Measurements from ENCODE around the gene CCDC71L. TPM values are rescaled to one million over a fixed set of nuclear protein-coding genes. Genes with fewer than 3 reads are reported as not detected.
"Not testable (repeated sequence)": the region's sequence is repeated elsewhere in the genome, so short reads cannot be mapped to it uniquely, and the experiment has no call there.

CCDC71L gene
- total RNA-seq, 1 donor from 2014 or later, result 33.1 TPM

DNA sequence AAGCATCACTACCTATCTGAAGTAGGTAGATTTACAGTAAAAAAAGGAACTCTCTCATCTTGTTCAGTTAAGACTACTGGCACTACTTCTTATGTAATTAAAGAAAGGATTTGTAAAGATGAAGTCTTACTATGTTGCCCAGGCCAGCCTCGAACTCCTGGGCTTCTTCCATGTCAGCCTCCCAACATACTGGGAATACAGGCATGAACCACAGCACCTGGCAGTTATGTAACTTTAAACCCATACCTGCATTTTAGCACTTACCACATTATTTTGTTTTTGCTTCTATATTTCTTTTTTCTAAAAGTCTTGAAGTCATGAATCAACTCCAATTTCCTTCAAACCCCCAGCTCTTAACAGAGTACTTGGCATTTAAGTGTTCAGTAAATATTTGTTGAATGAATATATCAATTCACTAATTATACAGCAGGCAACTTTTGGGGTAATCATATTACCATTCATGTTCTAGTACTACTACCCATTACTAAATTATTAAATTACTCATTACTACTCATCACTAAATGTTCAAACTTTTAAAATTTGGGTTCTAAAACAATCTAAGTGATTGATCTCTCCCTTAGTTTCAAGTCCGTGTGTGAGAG, 31.6 kb upstream of the CCDC71L start:
- Mint-ChIP-seq H3K36me3 (ENCODE audit: low read depth) (no peaks in the 10 kb centered on the region), H3K4me3 (no peak overlapping the region), H3K27ac (no peak overlapping the region), H3K27me3 (no peaks in the 10 kb centered on the region), H3K4me1 (no peaks in the 10 kb centered on the region), H3K9me3 (peaks cover 3% of the 10 kb centered on the region)
- no peak for ATAC-seq (ENCODE audit: low read depth)
- TF ChIP-seq, protein P1, sequence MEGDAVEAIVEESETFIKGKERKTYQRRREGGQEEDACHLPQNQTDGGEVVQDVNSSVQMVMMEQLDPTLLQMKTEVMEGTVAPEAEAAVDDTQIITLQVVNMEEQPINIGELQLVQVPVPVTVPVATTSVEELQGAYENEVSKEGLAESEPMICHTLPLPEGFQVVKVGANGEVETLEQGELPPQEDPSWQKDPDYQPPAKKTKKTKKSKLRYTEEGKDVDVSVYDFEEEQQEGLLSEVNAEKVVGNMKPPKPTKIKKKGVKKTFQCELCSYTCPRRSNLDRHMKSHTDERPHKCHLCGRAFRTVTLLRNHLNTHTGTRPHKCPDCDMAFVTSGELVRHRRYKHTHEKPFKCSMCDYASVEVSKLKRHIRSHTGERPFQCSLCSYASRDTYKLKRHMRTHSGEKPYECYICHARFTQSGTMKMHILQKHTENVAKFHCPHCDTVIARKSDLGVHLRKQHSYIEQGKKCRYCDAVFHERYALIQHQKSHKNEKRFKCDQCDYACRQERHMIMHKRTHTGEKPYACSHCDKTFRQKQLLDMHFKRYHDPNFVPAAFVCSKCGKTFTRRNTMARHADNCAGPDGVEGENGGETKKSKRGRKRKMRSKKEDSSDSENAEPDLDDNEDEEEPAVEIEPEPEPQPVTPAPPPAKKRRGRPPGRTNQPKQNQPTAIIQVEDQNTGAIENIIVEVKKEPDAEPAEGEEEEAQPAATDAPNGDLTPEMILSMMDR (IDR thresholded peaks at IDR 0.05), result no peak
- intact Hi-C loops (cut with micrococcal nuclease), result no loop called here
- POLR2A ChIA-PET, result interaction anchor here (1.2 kb wide), 1 partner anchor 17 kb away, joined by 3 read pairs; no protein-coding TSS in a partner anchor
- no peak for DNase-seq
- CTCF ChIA-PET, result interaction anchor here (2.2 kb wide), 1 partner anchor 39 kb away, joined by 4 read pairs; no protein-coding TSS in a partner anchor

DNA sequence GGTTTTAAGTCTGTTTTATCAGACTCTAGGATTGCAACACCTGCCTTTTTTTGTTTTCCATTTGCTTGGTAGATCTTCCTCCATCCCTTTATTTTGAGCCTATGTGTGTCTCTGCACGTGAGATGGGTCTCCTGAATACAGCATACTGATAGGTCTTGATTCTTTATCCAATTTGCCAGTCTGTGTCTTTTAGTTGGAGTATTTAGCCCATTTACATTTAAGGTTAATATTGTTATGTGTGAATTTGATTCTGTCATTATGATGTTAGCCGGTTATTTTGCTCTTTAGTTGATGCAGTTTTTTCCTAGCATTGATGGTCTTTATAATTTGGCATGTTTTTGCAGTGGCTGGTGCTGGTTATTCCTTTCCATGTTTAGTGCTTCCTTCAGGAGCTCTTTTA, 27.2 kb upstream of the CCDC71L start:
- H3K27ac Mint-ChIP-seq; H3K27me3 Mint-ChIP-seq; CTCF ChIA-PET; H3K4me1 Mint-ChIP-seq; H3K9me3 Mint-ChIP-seq; H3K36me3 Mint-ChIP-seq (ENCODE audit: low read depth); POLR2A ChIA-PET; H3K4me3 Mint-ChIP-seq; DNase-seq; ATAC-seq (ENCODE audit: low read depth): not testable (repeated sequence)
- intact Hi-C loops (cut with micrococcal nuclease), result loop anchor here (2.0 kb wide), 1 partner anchor 17 kb away; no protein-coding TSS in a partner anchor

DNA sequence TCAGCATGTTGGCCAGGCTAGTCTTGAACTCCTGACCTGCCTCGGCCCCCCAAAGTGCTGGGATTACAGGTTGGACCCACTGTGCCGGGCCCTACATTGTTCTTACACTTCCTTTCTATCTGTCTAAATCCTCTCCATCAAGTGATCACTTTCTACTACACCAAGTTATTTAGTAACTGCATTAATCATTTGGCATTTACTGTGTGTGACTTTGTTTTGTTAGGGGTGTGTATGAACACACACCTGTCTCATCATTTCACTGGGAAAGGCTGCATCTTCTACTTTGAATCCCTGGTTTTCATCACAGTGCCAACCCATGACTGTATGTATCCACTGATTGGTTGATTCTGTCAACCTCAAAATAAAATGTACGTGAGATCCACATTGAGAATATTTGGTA, 23.0 kb upstream of the CCDC71L start:
- H3K36me3 Mint-ChIP-seq (ENCODE audit: low read depth), result no peaks in the 10 kb centered on the region
- no peak for ATAC-seq (ENCODE audit: low read depth)
- no peak overlapping the region for H3K27ac Mint-ChIP-seq
- no peak for DNase-seq
- H3K4me3 Mint-ChIP-seq, result no peak overlapping the region
- CTCF ChIA-PET, result no interaction called here
- POLR2A ChIA-PET, result no interaction called here
- no peaks in the 10 kb centered on the region for H3K27me3 Mint-ChIP-seq
- H3K9me3 Mint-ChIP-seq, result peaks cover 3% of the 10 kb centered on the region
- TF ChIP-seq, protein P1 (IDR thresholded peaks at IDR 0.05), result no peak
- intact Hi-C loops (cut with micrococcal nuclease), result no loop called here
- H3K4me1 Mint-ChIP-seq, result peaks cover 5% of the 10 kb centered on the region

DNA sequence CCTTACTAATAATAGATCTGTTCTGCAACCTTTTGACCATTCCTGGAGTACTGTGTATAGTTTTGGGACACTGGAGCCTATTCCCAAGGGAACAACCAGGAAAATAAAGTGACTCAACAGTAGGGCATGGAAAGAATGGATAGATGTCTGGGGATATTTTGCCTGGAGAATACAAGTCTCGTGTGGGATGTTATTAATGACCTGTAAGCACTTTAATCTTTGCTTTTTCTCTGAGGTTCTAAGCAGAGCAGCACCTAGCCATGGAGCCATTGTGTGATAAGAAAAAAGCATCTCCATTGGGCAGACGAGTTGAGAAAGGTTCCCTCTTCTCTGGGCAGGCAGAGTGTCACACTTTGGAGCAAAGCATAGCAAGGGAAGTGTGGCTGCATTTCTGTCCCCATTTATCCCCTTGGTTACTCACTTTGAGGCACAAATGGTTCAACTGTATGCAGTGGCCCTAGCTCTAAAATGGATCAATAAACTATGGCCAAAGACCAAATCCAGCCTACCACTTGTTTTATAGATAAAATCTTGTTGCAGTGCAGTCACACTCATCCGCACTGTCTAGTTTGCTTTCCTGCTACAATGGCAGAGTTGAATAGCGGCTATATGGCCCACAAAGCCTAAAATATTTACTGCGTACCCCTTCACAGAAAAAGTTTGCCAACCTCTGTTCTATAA, 21.0 kb upstream of the CCDC71L start:
- Mint-ChIP-seq H3K4me1 (peaks cover 5% of the 10 kb centered on the region), H3K27ac (no peak overlapping the region), H3K36me3 (ENCODE audit: low read depth) (no peaks in the 10 kb centered on the region), H3K4me3 (no peak overlapping the region), H3K27me3 (no peaks in the 10 kb centered on the region), H3K9me3 (no peaks in the 10 kb centered on the region)
- ATAC-seq (ENCODE audit: low read depth) (no peak), DNase-seq (no peak)
- ChIA-PET POLR2A (no interaction called here), CTCF (no interaction called here)
- TF ChIP-seq, protein P1 (IDR thresholded peaks at IDR 0.05), result no peak
- intact Hi-C loops (cut with micrococcal nuclease), result loop anchor here (2.0 kb wide), 1 partner anchor 17 kb away; no protein-coding TSS in a partner anchor

DNA sequence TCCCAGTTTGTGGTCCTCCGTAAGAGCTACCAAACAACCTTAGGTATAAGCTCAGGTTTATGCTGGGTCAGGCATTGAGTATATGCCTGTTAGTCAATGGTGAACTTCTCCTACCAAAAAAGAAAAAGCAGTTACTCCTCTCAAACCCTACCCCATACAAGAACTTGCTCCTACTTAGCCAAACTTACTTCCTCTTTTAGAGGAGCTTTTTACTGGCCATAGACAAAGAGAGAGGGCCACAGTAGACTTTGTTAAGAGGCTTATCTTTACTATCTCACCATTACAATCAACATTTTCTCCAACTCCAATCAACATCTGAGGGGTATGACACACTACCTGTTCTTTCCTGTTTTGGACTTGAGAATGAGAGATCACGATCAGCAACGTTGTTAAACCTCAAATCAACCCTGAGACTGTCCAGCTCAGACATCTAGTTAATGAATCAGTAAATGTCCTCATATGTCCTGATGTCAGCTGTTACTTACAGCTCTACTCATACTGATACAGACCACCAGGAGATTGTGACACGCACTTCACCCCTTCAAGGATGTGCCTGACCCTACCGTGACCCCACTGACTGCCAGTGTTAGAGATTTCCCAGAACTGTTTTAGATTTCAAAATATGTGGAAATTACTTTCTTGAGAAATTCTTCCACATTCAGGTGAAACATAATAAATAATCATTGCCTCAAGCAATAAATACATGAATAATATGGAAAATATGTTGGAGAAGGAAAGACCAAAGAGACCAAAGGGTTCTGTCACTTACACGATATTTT, 18.4 kb upstream of the CCDC71L start:
- ChIA-PET CTCF (interaction anchor here (0.8 to 2.1 kb wide), 5 partner anchors 19 to 148 kb away, joined by 3 to 15 read pairs (median 5); partner anchors contain the start of gene CCDC71L), POLR2A (interaction anchor here (0.8 to 1.1 kb wide), 2 partner anchors 19 to 40 kb away, joined by 3 to 4 read pairs; partner anchors contain the start of gene CCDC71L)
- H3K4me3 Mint-ChIP-seq, result no peak overlapping the region
- DNase-seq, result no peak
- H3K9me3 Mint-ChIP-seq, result no peaks in the 10 kb centered on the region
- H3K4me1 Mint-ChIP-seq, result peaks cover 9% of the 10 kb centered on the region
- intact Hi-C loops (cut with micrococcal nuclease), result no loop called here
- TF ChIP-seq, protein P1 (IDR thresholded peaks at IDR 0.05), result no peak
- no peaks in the 10 kb centered on the region for H3K36me3 Mint-ChIP-seq (ENCODE audit: low read depth)
- peak; percentile 21 for ATAC-seq (ENCODE audit: low read depth)
- H3K27me3 Mint-ChIP-seq, result no peaks in the 10 kb centered on the region
- no peak overlapping the region for H3K27ac Mint-ChIP-seq
